MM.1S (cell line): ENCODE results near the gene ST6GALNAC2.
"Not testable (repeated sequence)": the region's sequence is repeated elsewhere in the genome, so short reads cannot be mapped to it uniquely, and the experiment has no call there.

Experiments used
- DNase-seq: peaks from one replicate; pipeline ENCODE4 v3.0.0-alpha.2; 2015
- H2AFZ ChIP-seq: fragments of 300-600 bp; sonication (generic); 2 replicates; pipeline ENCODE4 v1.6.0; 2016; ENCODE audit warnings: antibody characterized with exemption, low read length
- H3F3A ChIP-seq: fragments of 300-600 bp; sonication (generic); 2 replicates; pipeline ENCODE4 v1.6.1; 2016; ENCODE audit warnings: mild to moderate bottlenecking, antibody characterized with exemption, low read length, moderate library complexity, mixed read lengths; ENCODE audit not compliant: insufficient read depth
- H3K27ac ChIP-seq: fragments of 300-600 bp; sonication (generic); 2 replicates; pipeline ENCODE4 v1.5.1; 2016; ENCODE audit warnings: mild to moderate bottlenecking, low read length
- H3K27me3 ChIP-seq: fragments of 300-600 bp; sonication (generic); replicated peaks from 2 replicates; pipeline ENCODE4 v1.6.0; 2016; ENCODE audit warnings: low read length; ENCODE audit not compliant: insufficient read depth
- H3K36me3 ChIP-seq: fragments of 300-600 bp; sonication (generic); replicated peaks from 2 replicates; pipeline ENCODE4 v1.6.1; 2016; ENCODE audit warnings: mild to moderate bottlenecking, low read length, mixed read lengths; ENCODE audit not compliant: insufficient read depth
- H3K4me1 ChIP-seq: fragments of 300-600 bp; sonication (generic); 2 replicates; pipeline ENCODE4 v1.6.1; 2016; ENCODE audit warnings: low read length, mixed read lengths
- H3K4me2 ChIP-seq: fragments of 300-600 bp; sonication (generic); 2 replicates; pipeline ENCODE4 v1.6.0; 2016; ENCODE audit warnings: low read depth, low read length
- H3K4me3 ChIP-seq: fragments of 300-600 bp; sonication (generic); 2 replicates; pipeline ENCODE4 v1.5.1; 2016; ENCODE audit warnings: low read length, mixed read lengths
- H3K79me2 ChIP-seq: fragments of 300-600 bp; sonication (generic); 2 replicates; pipeline ENCODE4 v1.6.1; 2016; ENCODE audit warnings: mixed run types, low read length, mixed read lengths
- H3K9ac ChIP-seq: fragments of 300-600 bp; sonication (generic); 2 replicates; pipeline ENCODE4 v1.6.1; 2016; ENCODE audit warnings: low read length, mixed read lengths
- H3K9me2 ChIP-seq: fragments of 300-600 bp; sonication (generic); replicated peaks from 2 replicates; pipeline ENCODE4 v1.6.1; 2016; ENCODE audit warnings: mild to moderate bottlenecking, low read length, mixed read lengths; ENCODE audit not compliant: insufficient read depth
- H3K9me3 ChIP-seq: fragments of 300-600 bp; sonication (generic); replicated peaks from 2 replicates; pipeline ENCODE4 v1.6.1; 2016; ENCODE audit warnings: mild to moderate bottlenecking, low read length, mixed read lengths; ENCODE audit not compliant: insufficient read depth
- H4K20me1 ChIP-seq: fragments of 300-600 bp; sonication (generic); 2 replicates; pipeline ENCODE4 v1.6.1; 2016; ENCODE audit warnings: mild to moderate bottlenecking, low read length, moderate library complexity, mixed read lengths; ENCODE audit not compliant: insufficient read depth
- EZH2 ChIP-seq: fragments of 300-600 bp; sonication (generic); optimal IDR thresholded peaks from 2 replicates; pipeline ENCODE3; 2017; ENCODE audit warnings: low read depth, mild to moderate bottlenecking, antibody characterized with exemption, low read length, mixed read lengths
- EZH2phosphoT487 ChIP-seq: fragments of 300-600 bp; sonication (generic); IDR thresholded peaks from 2 replicates; pipeline ENCODE4 v1.6.1; 2018; ENCODE audit warnings: antibody characterized with exemption, low read length
- TF ChIP-seq, protein P1 (sequence below): fragments of 300-600 bp; sonication (generic); IDR thresholded peaks from 2 replicates; pipeline ENCODE4 v1.5.1; 2016; ENCODE audit warnings: antibody characterized with exemption, low read length, mixed read lengths

Gene ST6GALNAC2

DNA sequence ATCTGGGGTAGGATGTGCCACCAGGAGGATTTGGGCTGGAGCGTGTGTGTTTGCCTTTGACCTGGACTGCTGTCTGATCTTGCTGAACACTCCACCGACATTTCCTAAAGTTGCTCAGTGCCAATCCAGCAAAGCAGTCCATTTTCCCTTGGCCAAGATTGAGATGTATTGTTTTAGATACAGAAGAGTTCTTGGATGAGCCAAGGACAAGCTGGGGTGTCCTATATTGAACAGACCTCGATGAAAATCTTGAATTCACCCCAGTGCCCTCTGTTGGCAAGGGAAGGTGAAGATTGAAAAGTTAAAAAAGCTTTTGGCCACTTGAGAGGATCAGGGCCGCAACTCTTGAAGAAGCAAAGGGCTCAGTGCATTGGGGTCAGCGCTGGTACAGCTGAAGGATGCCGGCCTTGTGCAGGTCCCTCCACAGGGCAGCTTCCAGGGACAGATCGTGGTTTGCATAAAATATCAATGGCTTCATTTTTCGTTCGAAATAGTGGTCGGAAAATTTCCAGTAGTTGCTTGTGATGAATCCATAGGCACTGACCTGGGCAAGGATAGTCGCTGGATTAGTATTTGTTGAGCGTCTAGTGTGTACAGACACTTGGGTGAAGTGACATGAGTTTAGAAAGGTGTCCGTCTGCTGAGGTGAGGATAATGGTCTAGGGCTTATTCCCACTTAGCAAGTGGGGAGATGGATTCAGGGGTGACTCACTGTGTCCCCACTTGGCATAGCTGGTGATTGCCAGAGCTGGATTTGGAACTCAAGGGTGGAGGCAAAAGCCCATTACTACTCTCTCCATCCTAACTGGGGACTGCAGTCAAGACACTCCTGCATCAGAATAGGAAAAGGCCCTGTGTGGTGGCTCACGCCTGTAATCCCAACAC is 19.7 kb downstream of the ST6GALNAC2 start:
- H3K79me2 ChIP-seq = peaks cover 18% of the 10 kb centered on the region
- no peak overlapping the region for H3K9ac ChIP-seq
- H3K4me1 ChIP-seq = peaks cover 6% of the 10 kb centered on the region; the same call in 1 of the 2 replicates
- H3K9me3 ChIP-seq = no peaks in the 10 kb centered on the region
- H3K4me3 ChIP-seq = no peak overlapping the region
- TF ChIP-seq, protein P1, sequence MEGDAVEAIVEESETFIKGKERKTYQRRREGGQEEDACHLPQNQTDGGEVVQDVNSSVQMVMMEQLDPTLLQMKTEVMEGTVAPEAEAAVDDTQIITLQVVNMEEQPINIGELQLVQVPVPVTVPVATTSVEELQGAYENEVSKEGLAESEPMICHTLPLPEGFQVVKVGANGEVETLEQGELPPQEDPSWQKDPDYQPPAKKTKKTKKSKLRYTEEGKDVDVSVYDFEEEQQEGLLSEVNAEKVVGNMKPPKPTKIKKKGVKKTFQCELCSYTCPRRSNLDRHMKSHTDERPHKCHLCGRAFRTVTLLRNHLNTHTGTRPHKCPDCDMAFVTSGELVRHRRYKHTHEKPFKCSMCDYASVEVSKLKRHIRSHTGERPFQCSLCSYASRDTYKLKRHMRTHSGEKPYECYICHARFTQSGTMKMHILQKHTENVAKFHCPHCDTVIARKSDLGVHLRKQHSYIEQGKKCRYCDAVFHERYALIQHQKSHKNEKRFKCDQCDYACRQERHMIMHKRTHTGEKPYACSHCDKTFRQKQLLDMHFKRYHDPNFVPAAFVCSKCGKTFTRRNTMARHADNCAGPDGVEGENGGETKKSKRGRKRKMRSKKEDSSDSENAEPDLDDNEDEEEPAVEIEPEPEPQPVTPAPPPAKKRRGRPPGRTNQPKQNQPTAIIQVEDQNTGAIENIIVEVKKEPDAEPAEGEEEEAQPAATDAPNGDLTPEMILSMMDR = no peak
- TF ChIP-seq EZH2phosphoT487 = no peak
- TF ChIP-seq EZH2 = no peak
- no peaks in the 10 kb centered on the region for H3K27me3 ChIP-seq
- H2AFZ ChIP-seq = no peak overlapping the region
- DNase-seq = no peak
- peaks cover 13% of the 10 kb centered on the region for H3K36me3 ChIP-seq
- H3K9me2 ChIP-seq = no peaks in the 10 kb centered on the region
- H3F3A ChIP-seq = peaks cover 3% of the 10 kb centered on the region; the same call in 1 of the 2 replicates
- H3K27ac ChIP-seq = no peak overlapping the region
- peaks cover 27% of the 10 kb centered on the region; the same call in 1 of the 2 replicates for H4K20me1 ChIP-seq
- no peak overlapping the region for H3K4me2 ChIP-seq

DNA sequence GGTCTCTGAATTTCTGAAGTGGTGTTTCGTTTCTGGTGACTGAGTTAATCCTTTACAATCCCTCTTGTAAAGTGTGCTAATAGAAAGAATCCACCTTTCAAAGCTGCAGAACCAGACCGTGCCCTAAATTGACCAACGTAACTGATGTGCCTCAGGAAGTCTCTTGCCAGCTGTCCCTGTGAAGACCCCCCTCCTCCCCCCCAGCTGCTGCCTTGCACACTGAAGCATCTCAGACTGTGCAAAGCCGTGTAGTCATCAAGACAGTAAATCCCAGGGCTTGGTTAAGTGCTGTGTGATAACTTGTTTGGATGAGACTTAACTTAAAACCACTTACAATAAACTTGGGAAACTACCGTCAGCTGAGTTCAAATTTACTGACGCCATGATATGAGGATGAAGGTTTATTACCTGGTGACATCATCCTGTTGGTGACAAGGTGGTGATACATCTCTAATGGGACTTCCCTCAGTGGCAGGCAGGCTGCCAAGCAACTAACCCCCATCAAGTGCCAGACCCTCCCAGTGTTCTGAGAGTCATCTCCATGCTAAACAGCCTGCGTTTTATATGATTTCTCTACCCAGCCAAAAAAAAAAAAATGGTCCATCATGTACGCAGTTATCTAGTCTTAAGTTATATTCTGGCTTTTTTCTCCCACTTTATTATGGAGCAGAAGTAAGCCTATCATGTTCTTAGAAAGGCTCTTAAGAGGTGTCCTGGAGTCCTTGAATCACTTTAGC is 20.5 kb downstream of the ST6GALNAC2 start:
- H3K9ac ChIP-seq, H3K4me3 ChIP-seq, H3F3A ChIP-seq, H3K9me2 ChIP-seq, H3K27me3 ChIP-seq, H3K4me2 ChIP-seq, DNase-seq, H2AFZ ChIP-seq, H3K27ac ChIP-seq, H3K9me3 ChIP-seq: not testable (repeated sequence)
- peaks cover 15% of the 10 kb centered on the region for H3K36me3 ChIP-seq
- peaks cover 15% of the 10 kb centered on the region for H3K4me1 ChIP-seq
- H3K79me2 ChIP-seq = peaks cover 26% of the 10 kb centered on the region
- peaks cover 29% of the 10 kb centered on the region; the same call in 1 of the 2 replicates for H4K20me1 ChIP-seq

DNA sequence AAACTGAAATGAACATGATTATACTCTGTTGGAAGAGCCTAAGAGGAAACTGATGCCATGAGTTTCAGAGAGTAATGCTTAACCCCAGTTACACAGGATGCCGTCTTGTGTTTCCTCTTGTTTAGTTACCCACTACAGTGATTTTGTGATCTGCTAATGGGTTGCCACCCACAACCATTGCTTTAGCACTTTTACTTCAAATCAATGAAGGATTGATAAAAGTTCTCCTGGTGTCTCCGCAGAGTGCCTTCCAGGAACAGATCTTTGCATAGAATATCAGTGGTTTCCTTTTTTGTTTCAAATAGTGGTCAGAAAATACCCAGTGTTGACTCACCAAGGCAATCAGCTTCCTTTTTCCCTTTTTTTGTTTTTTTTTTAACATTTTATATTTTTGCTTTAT is 22.3 kb downstream of the ST6GALNAC2 start:
- H3K27me3 ChIP-seq, H3K9me3 ChIP-seq, DNase-seq, H2AFZ ChIP-seq, H3K4me2 ChIP-seq, H3K9me2 ChIP-seq, H3K9ac ChIP-seq, H3K27ac ChIP-seq, H3K4me3 ChIP-seq: not testable (repeated sequence)
- Histone ChIP-seq H3F3A (peaks cover 11% of the 10 kb centered on the region), H3K79me2 (peaks cover 44% of the 10 kb centered on the region), H3K4me1 (peaks cover 29% of the 10 kb centered on the region), H4K20me1 (peaks cover 38% of the 10 kb centered on the region; the same call in 1 of the 2 replicates), H3K36me3 (peaks cover 15% of the 10 kb centered on the region)

DNA sequence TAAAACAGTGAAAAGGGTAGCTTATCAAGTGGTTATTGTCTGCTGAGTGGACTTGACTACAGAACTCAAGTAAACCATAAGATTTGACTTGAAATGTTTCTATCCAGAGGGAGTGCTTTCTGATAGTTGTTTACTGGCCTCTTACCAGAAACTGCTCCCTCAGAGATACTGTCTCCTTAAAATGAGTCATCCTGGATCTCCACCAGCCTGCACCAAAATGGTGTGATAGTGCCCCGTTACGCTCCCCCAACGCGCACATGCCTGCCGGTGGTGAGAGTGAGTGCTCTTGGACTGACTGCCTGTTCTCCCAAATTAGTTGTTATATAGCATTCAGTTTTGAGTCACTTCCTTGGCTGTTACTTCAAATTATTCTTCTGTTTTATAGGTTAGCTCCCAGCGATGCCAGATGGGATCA is 22.9 kb downstream of the ST6GALNAC2 start:
- Histone ChIP-seq H3K9ac (no peak overlapping the region), H3K27me3 (no peaks in the 10 kb centered on the region), H3K4me1 (peaks cover 29% of the 10 kb centered on the region), H3K4me2 (no peak overlapping the region), H3K79me2 (peaks cover 50% of the 10 kb centered on the region), H3K9me2 (no peaks in the 10 kb centered on the region), H4K20me1 (peaks cover 38% of the 10 kb centered on the region; the same call in 1 of the 2 replicates), H3K4me3 (no peak overlapping the region), H3K9me3 (no peaks in the 10 kb centered on the region), H3F3A (peaks cover 11% of the 10 kb centered on the region), H3K27ac (no peak overlapping the region), H2AFZ (no peak overlapping the region), H3K36me3 (peaks cover 15% of the 10 kb centered on the region)
- TF ChIP-seq EZH2 (no peak), EZH2phosphoT487 (no peak)
- TF ChIP-seq, protein P1 = no peak
- DNase-seq = no peak
